LNCaP clone FGC (cell line): ENCODE measurements around the gene ATP8B4.
"Not testable (repeated sequence)": the region's sequence is repeated elsewhere in the genome, so short reads cannot be mapped to it uniquely, and the experiment has no call there.

Source experiments
- DNase-seq: peaks from one replicate; pipeline ENCODE4 v3.0.0-alpha.2; 2011; ENCODE audit warnings: low read depth
- H3K4me3 ChIP-seq: 2 replicates; pipeline ENCODE4 v1.5.1; 2011; ENCODE audit warnings: mild to moderate bottlenecking, low read depth, low read length, control low read depth
- TF ChIP-seq, protein P1 (sequence below): IDR thresholded peaks from 2 replicates; pipeline ENCODE4 v1.5.1; 2012; ENCODE audit warnings: mild to moderate bottlenecking; ENCODE audit not compliant: control insufficient read depth, insufficient read depth; ENCODE audit errors: extremely low read depth

ATP8B4 gene

DNA sequence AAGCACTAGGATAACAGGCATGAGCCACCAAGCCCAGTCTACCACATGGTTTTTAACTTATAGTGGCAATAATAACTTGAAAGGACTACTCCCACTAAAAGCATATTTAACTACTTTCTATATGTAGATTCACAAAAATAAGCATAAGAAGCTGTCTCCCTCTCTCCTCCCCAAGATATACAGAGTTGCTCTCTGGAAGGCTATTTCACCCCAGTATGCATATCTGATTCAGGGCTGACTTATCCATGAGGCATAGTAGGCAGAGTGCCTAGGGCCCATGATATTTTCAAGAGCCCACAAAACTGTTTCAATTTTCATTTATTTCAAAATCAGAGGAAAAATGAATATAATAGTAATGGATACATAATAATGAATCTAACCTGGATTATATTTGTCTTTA lies 20.5 kb downstream of the ATP8B4 start:
- no peak for DNase-seq
- TF ChIP-seq, protein P1, sequence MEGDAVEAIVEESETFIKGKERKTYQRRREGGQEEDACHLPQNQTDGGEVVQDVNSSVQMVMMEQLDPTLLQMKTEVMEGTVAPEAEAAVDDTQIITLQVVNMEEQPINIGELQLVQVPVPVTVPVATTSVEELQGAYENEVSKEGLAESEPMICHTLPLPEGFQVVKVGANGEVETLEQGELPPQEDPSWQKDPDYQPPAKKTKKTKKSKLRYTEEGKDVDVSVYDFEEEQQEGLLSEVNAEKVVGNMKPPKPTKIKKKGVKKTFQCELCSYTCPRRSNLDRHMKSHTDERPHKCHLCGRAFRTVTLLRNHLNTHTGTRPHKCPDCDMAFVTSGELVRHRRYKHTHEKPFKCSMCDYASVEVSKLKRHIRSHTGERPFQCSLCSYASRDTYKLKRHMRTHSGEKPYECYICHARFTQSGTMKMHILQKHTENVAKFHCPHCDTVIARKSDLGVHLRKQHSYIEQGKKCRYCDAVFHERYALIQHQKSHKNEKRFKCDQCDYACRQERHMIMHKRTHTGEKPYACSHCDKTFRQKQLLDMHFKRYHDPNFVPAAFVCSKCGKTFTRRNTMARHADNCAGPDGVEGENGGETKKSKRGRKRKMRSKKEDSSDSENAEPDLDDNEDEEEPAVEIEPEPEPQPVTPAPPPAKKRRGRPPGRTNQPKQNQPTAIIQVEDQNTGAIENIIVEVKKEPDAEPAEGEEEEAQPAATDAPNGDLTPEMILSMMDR: no peak

DNA sequence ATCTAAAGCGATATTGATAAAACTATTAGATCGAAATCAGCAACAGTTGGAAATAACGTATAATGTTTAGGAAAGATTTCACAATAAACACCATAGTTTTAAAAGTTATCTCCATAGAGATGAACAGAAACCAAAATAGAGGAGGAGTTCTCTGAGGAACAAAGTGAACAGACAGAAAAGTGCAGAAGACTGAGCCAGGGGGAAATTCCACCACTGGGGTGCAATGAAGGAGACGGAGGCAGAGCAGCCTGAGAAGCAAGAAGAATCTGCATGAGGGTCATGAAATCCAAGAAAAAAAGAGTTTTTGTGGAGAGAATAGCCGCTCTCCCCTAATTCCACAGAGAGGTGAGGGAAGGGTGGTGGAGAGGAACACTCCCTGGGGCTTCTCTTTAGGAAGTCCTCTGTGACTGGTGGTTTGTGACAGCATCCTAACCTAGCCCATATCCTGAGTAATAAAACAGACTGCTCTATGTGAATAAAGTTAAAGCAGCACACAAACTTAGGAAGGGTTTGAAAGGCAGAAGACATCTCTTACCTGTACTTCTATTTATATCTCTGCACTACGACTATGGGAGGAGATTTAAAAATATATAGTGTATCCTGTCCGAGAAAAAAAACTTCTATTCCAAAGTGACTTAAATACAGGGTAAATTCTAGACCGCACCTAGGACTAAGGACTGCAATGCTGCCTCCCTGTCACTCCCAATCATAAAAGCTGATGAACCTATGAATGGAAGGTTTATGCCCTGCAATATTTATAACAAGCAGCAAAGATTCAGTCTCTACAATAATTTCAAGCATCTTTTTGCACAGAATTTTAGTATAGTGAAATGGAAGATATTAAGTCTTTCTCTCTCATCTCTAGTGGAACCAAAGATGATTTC lies 22.9 kb downstream of the ATP8B4 start:
- DNase-seq: no peak
- H3K4me3 ChIP-seq: no peak overlapping the region
- TF ChIP-seq, protein P1: no peak

More for the DNA sequence above, 20.5 kb downstream of the ATP8B4 start:
- H3K4me3 ChIP-seq: no peak overlapping the region

DNA sequence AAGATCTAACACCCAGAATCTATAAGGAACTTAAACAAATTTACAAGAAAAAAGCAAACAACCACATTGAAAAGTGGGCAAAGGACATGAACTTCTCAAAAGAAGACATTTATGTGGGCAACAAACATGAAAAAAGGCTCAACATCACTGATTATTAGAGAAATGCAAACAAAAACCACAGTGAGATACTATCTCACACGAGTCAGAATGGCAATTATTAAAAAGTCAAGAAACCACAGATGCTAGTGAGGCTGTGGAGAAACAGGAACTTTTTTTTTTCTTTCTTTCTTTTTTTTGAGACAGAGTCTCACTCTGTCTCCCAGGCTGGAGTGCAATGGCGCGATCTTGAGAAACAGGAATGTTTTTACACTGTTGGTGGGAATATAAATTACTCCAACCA lies 29.6 kb downstream of the ATP8B4 start:
- not testable (repeated sequence) for H3K4me3 ChIP-seq, DNase-seq

DNA sequence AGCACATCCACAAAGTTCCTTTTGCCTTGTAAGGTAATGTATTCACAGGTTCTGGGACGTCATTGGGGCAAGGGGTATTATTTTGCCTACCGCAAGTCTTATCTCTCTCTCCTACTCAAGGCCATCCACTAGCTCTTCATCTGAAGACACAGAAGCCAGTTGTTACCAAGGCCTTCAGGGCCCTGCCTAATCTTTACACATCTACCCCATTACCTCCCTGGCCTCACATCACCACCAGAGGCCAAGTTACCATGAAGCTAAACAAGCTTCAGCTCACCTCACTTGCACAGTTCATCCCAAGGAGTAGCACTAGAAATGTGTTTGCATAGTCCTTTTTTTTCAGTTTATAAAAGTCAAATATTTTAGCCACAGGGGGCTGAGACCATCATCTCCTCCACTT lies 34.1 kb downstream of the ATP8B4 start:
- no peak for DNase-seq
- H3K4me3 ChIP-seq: no peak overlapping the region
- TF ChIP-seq, protein P1: no peak

DNA sequence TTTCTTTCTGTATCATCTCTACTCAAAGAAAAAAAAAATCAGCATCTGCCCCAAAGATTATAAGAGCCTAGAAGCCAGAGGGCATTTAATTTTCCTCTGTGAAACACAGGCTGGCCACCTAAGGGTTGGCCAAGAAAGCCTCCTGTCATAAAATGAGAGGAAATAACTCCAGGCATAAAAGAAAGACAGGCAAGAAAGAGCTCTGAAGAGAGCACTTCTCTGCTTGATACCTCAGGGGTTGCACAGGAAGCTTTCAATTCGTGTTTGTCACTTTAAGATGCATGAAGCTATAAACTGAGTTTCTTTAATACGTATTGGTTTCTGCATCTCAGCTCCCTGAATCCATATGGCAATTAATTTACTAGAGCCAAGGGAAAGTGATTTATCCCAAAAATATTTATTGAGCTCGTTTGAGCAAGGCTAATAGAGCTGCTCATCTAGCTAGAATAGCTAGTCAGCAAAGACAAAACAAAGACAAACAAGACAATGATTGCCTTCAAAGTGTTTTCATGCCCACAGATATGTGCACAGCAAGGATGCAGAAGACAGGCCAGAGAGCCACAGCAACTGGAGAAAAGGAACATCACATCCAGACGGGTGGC lies 35.5 kb downstream of the ATP8B4 start:
- TF ChIP-seq, protein P1: no peak
- DNase-seq: no peak
- H3K4me3 ChIP-seq: no peak overlapping the region

DNA sequence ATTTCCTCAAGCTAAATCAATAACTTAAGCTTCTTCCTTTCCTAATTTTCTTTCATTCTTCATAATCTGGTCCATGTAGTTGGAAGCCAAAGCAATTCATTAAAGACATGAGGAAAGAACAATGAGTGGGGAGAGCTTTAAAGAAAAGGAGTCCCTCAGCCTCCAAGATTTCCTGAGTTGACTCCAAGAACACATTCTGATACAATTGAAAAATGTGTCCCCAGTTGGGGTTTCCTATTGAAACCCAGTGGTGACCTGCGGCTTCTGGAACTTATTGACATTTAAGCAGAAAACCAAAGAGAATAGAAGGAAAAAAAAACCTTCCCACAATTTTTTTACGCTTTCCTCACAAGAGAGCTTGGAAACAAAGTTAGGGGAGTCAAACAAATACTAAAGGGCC lies 37.0 kb downstream of the ATP8B4 start:
- DNase-seq: no peak
- no peak overlapping the region for H3K4me3 ChIP-seq
- TF ChIP-seq, protein P1: no peak

DNA sequence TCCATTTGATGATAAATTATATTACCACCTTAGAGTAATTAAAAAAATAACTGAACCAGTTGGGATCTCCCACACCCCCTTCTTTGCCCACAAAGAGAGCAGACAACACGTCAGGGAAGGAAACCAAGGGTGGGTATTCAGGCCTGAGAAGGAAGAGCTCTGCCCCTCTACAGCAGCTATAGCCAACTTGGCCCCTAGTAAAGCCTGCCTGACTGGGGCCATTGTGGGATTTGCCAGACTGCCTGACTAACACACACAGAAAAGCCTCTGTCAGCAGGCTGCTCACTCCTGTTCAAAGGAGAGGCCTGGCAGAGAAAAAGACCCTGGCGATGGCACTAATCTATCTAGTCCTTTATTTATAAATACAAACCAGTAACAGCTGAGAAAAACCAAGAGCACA lies 41.4 kb downstream of the ATP8B4 start:
- no peak overlapping the region for H3K4me3 ChIP-seq
- TF ChIP-seq, protein P1: no peak
- DNase-seq: no peak
